NCI-H2227 (cell line): ENCODE data around the gene MED25.

Experiments
- DNase-seq: peaks from one replicate; lab custom pipeline; 2025; ENCODE audit not compliant: unreplicated experiment; lab: John Stamatoyannopoulos, UW

MED25 gene

DNA sequence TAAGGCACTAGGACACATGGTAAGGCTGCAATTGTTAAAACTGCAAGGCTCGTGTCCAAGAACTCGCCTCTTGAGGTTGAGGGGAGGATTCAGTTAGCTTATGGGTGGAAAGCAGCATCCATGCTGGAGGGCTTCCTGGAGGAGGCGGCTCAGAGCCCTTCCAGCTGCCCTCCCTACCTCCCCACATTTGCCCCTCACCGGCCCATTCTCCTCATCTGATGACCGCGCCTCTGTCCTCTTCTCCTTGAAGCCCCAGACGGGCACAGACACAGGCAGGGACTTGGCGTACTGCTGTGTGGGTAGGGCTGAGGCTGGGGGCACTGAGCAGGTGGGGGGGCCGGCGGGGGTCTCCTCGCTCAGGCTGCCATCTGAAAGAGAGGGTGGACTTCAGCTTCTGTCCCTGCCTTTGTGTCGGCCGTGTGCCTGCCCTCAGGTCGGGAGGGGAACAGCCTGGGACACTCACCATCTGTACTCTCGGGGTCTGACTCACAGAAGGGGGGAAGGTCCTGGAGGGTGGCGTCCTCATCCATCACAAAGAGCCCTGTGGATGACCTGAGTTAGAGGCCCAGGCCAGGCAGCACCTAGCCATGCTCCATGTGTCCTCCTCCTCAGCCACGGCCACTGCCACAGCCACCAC is 53.4 kb downstream of the MED25 start:
- no peak for DNase-seq

DNA sequence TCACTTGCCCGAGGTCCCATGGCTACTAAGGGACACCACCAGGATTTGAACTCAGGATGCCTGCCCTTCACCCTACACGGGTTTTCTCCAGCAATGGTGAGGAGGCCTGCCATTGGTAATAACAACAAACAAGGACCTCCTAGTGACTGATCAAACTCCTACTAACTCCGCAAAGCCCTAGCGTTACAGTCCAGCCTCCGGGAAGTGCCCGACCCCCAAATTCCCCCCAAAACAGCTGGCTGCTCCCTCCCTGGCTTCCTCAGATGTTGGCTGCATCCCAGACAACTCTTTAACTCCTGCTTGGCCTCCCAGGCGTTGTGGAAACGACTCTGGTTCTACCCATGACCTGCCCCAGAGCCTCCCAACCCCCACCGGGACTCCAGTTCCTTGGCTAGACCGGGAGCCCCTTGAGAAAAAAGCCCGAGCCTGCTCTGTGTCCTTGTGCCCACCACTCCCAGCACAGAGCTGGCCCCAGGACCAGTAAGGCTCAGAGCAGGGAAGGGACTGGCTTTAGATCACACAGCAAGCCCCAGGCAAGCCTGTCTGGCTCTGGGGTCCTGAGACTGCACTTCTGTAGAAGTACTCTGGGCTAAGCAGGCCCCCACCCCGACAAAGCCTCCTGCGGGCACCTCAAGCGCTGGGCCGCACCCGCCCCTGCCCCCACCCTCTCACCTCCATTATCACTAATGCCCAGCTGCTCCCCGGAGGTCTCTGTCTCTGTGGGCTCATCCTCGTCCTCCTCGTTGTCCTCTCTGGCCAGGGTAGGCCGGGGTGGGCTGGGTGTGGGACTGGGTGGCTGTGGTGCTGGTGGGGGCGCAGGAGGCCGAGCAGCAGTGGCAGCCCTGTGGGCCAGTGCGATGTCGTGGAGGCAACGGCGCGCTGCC is 54.4 kb downstream of the MED25 start:
- DNase-seq, result no peak

GRCh38 chr19:49873129-49873521 is 55.0 kb downstream of the MED25 start:
- no peak for DNase-seq

DNA sequence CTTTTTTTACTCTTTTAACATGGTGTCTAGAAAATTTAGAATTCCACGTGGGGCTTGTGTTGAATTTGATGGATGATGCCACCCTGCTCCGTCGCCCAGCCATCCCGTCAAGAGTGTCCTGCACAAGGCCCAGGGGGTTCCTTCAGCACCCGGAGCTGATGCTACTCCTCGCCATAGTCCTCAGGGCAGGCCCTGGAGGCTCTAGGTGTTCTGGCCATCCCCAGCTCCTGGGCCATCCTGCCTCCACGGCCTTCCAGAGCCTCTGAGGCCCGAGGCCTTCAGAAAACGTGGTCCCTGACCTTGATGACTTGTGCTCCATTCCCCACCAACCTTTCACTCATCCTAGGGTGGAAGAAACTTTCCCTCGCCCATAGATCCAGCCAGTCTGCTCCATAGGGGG is 55.7 kb downstream of the MED25 start:
- no peak for DNase-seq

DNA sequence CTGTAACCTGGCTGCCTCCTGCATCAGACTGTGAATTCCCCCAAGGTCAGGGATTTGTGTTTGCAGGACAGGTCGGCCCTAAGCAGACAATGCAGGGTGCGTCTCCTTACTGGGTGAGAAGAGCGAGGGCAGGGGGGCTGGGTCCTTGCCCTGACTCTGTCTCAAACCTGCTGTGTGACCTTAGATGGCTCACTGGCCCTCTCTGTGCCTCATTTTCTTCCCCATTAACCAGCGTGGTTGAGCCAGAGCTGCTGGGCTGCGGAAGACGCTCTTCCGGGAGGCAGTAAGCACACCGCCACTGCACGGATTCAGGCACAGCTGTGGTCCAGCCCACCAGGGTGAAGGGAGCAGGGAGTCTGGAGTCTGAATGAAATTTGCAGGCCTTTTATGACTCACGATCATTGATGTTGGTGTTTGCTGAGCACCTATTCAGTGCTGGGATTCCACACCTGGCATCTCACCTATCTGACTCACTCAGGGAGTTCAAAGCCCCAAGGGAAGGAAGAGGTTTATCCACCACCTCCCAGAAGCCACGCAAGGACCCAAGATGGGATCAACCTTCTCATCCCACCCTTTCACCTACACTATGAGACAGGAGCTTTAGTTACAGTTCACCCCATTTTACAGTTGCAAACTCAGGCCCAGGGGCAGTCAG is 56.5 kb downstream of the MED25 start:
- no peak for DNase-seq

- DNase-seq, result no peak
Measured at GRCh38 chr19:49875177-49875576, 57.1 kb downstream of the MED25 start.

- peak; percentile 74 for DNase-seq
Measured at GRCh38 chr19:49875857-49876421, 57.9 kb downstream of the MED25 start.

DNA sequence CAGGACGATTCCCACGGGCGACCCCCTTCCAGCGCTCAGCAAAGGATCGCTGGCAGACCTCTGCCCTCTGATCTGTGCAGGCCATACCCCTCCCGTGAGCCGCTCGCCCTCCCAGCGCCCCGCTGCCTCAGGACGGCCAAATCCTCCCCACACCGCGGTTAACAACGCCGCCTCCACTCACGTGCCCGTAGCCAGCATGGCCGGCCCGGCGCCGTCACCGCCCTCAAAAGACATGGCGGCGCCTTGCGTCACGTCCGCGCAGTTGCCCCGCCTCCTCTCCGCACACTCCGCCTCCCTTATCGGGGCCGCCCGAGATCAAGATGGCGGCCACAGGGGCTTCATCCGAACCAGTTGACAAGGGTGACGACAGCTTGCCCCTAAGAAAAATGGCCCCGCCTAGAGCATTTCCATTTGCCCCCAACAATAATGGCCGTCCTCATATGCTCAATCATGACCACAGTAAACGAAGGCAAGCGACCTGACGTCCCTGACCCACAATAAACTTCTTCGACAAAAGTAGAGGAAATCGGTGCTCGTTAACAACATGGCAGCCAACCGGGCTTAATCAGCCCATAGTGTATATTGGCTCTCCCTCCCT is 58.4 kb downstream of the MED25 start:
- peak; percentile 96 for DNase-seq

GRCh38 chr19:49877020-49877878 is 59.2 kb downstream of the MED25 start, which contains the start of the genes AKT1S1 and TBC1D17:
Gene AKT1S1, minus strand, starts transcription at chr19:49877355. Its CDS starts 4,060 bp downstream, at chr19:49873295.
Gene TBC1D17, plus strand, starts transcription at chr19:49877702. Its CDS starts 22 bp downstream, at chr19:49877724.
- DNase-seq, result peak; percentile 99

- DNase-seq, result peak; percentile 95
Measured at GRCh38 chr19:49877879-49878743, 60.0 kb downstream of the MED25 start.

DNA sequence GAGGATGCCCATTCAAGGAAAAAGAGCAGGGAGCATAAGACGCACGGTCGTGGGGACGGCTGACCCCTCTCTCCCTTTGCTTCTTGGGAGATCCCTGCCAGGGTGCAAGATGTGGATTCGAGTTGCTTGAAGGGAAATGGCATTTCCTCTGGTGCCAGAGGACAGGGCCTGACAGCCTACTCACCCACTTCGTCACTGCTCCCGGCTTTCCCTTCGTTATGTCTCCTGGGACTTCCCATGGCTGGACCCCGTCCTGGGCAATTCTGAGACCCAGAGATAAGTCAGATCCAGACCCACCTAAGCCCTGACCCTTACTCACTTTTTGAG is 60.6 kb downstream of the MED25 start:
- DNase-seq, result no peak

GRCh38 chr19:49879243-49879963 is 61.3 kb downstream of the MED25 start:
- DNase-seq, result no peak

- no peak for DNase-seq
Measured at GRCh38 chr19:49880162-49880869, 62.2 kb downstream of the MED25 start.

- no peak for DNase-seq
Measured at GRCh38 chr19:49881186-49881585, 63.1 kb downstream of the MED25 start.

DNA sequence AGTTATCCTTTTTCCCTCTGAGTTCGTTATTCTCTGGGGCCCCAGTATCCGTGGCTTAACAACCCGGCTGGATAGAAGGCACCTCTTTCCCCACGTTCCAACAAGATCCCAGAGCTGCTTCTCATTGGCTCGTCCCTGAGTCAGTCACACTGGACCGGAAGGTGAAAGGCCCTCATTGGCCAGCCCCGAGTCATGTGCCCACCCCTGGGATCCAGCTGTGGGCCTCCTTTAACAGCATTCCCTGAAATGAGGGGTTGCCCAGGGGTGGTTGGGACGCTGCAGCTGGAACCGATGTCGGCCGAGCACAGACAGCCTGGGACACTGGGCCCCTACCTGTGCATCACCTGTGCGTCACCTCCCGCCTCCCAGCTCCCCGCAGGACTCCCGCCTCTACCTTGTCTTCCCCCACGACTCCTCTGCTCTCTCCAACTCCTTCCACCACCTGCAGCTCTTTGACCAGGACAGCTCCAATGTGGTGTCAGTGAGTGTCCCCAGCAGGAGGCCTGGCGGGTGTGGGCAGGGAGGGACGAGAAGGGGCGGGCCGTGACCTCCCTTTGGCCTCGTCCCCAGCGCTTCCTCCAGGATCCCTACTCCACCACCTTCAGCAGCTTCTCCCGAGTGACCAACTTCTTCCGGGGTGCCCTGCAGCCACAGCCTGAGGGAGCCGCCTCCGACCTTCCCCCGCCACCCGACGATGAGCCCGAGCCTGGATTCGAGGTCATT is 63.7 kb downstream of the MED25 start:
- no peak for DNase-seq

GRCh38 chr19:49882643-49883042 is 64.6 kb downstream of the MED25 start:
- no peak for DNase-seq

- no peak for DNase-seq
Measured at GRCh38 chr19:49883094-49883493, 65.0 kb downstream of the MED25 start.
